DND-41 (cell line): ENCODE measurements around the gene CKLF.

ENCODE experiments used
- ATAC-seq: fragments of 200-7000 bp; cut with Tn5 transposase; 3 replicates; pipeline ENCODE4 v1.9.1; 2021; ENCODE audit warnings: low read depth; ENCODE audit not compliant: insufficient read depth
- DNase-seq: peaks from one replicate; pipeline ENCODE4 v3.0.0-alpha.2; 2020
- H2AFZ ChIP-seq: 2 replicates; pipeline ENCODE4 v1.6.0; 2012; ENCODE audit warnings: low read depth, low read length
- H3K27ac ChIP-seq: 2 replicates; pipeline ENCODE4 v1.5.1; 2012; ENCODE audit warnings: low read length, inconsistent platforms
- H3K27me3 ChIP-seq: fragments of 200-600 bp; sonication (generic); 2 replicates; pipeline ENCODE4 v1.6.0; 2012; ENCODE audit warnings: low read length, mild to moderate bottlenecking, inconsistent platforms; ENCODE audit not compliant: insufficient read depth, poor library complexity
- H3K36me3 ChIP-seq: 2 replicates; pipeline ENCODE4 v1.5.1; 2012; ENCODE audit warnings: low read length, inconsistent platforms; ENCODE audit not compliant: insufficient read depth
- H3K4me1 ChIP-seq: 2 replicates; pipeline ENCODE4 v1.5.1; 2012; ENCODE audit warnings: mild to moderate bottlenecking, low read length; ENCODE audit not compliant: insufficient read depth
- H3K4me2 ChIP-seq: 2 replicates; pipeline ENCODE4 v1.6.0; 2012; ENCODE audit warnings: mild to moderate bottlenecking, moderate library complexity, low read length, inconsistent platforms; ENCODE audit not compliant: insufficient read depth
- H3K4me3 ChIP-seq, 2 experiments: fragments of 200-600 bp in 1 of 2; shearing (Covaris generic) in 1 of 2; 2 replicates each; pipeline ENCODE4 v1.5.1; 2012 to 2016; ENCODE audit warnings: inconsistent platforms in 2 of 2, low read length in 2 of 2, mild to moderate bottlenecking in 2 of 2, low read depth in 1 of 2, moderate library complexity in 1 of 2
- H3K79me2 ChIP-seq: 2 replicates; pipeline ENCODE4 v1.6.0; 2012; ENCODE audit warnings: low read length, inconsistent platforms; ENCODE audit not compliant: insufficient read depth
- H3K9ac ChIP-seq: 2 replicates; pipeline ENCODE4 v1.6.0; 2012; ENCODE audit warnings: low read depth, mild to moderate bottlenecking, inconsistent platforms, low read length, moderate library complexity
- H3K9me3 ChIP-seq: 2 replicates; pipeline ENCODE4 v1.5.1; 2012; ENCODE audit warnings: low read length, moderate library complexity, mild to moderate bottlenecking, inconsistent platforms; ENCODE audit not compliant: insufficient read depth, severe bottlenecking
- H4K20me1 ChIP-seq: 2 replicates; pipeline ENCODE4 v1.6.0; 2012; ENCODE audit warnings: low read length; ENCODE audit not compliant: insufficient read depth
- EZH2 ChIP-seq: IDR thresholded peaks from 3 replicates; pipeline ENCODE4 v1.6.1; 2012; ENCODE audit warnings: borderline replicate concordance, low read depth, mild to moderate bottlenecking, moderate library complexity, low read length, inconsistent platforms; ENCODE audit not compliant: severe bottlenecking
- TF ChIP-seq, protein P1 (sequence below): IDR thresholded peaks from 2 replicates; pipeline ENCODE4 v1.5.1; 2012; ENCODE audit warnings: borderline replicate concordance, low read length, moderate library complexity, mild to moderate bottlenecking; ENCODE audit not compliant: poor library complexity, severe bottlenecking; ENCODE audit errors: extremely low read depth

CKLF gene

DNA sequence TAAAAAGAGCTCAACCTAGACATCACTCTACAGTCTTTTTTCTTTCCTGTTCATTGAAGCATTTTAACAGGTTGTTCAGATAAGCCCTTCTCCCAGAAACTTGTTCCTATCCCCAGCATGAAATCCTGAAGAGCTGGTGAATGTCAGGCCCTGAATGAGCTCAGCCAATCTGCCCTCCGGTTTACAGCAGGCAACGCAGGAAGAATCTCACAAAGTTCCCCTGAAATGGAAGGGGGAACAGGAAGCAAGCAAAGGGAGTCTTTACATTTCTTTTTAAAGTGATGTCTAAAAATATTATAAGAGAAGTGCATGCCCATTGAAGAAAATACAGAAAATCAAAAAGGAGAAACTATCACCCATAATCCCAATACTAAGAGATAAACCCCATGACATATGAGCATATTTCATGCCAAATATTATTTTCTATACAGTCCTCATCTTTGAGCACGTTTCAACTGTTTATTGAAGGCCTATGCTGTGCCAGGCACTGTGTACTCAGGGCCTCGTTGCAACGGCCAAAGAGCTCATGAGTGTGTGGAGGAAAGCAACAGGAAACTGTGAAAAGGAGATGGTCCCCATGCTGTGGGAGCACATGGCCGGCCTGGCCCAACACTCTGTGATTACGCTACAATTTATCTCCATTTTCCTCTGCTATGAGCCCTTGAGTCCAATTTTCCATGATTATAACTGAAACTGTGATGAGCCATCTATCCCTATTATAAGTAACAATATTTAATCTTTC, 8.2 kb upstream of the CKLF start:
- Histone ChIP-seq H3K4me3 (no peak overlapping the region), H2AFZ (no peak overlapping the region), H3K27me3 (no peaks in the 10 kb centered on the region), H3K27ac (peak overlapping the region; percentile 22; the same call in 1 of the 2 replicates), H3K4me2 (no peak overlapping the region), H3K4me1 (peaks cover 38% of the 10 kb centered on the region), H3K9ac (no peak overlapping the region), H3K9me3 (no peaks in the 10 kb centered on the region), H3K36me3 (no peaks in the 10 kb centered on the region; the same call in 1 of the 2 replicates), H4K20me1 (no peaks in the 10 kb centered on the region), H3K79me2 (no peaks in the 10 kb centered on the region)
- ATAC-seq (no peak), DNase-seq (no peak)
- TF ChIP-seq, protein P1, sequence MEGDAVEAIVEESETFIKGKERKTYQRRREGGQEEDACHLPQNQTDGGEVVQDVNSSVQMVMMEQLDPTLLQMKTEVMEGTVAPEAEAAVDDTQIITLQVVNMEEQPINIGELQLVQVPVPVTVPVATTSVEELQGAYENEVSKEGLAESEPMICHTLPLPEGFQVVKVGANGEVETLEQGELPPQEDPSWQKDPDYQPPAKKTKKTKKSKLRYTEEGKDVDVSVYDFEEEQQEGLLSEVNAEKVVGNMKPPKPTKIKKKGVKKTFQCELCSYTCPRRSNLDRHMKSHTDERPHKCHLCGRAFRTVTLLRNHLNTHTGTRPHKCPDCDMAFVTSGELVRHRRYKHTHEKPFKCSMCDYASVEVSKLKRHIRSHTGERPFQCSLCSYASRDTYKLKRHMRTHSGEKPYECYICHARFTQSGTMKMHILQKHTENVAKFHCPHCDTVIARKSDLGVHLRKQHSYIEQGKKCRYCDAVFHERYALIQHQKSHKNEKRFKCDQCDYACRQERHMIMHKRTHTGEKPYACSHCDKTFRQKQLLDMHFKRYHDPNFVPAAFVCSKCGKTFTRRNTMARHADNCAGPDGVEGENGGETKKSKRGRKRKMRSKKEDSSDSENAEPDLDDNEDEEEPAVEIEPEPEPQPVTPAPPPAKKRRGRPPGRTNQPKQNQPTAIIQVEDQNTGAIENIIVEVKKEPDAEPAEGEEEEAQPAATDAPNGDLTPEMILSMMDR = no peak
- no peak for TF ChIP-seq EZH2

DNA sequence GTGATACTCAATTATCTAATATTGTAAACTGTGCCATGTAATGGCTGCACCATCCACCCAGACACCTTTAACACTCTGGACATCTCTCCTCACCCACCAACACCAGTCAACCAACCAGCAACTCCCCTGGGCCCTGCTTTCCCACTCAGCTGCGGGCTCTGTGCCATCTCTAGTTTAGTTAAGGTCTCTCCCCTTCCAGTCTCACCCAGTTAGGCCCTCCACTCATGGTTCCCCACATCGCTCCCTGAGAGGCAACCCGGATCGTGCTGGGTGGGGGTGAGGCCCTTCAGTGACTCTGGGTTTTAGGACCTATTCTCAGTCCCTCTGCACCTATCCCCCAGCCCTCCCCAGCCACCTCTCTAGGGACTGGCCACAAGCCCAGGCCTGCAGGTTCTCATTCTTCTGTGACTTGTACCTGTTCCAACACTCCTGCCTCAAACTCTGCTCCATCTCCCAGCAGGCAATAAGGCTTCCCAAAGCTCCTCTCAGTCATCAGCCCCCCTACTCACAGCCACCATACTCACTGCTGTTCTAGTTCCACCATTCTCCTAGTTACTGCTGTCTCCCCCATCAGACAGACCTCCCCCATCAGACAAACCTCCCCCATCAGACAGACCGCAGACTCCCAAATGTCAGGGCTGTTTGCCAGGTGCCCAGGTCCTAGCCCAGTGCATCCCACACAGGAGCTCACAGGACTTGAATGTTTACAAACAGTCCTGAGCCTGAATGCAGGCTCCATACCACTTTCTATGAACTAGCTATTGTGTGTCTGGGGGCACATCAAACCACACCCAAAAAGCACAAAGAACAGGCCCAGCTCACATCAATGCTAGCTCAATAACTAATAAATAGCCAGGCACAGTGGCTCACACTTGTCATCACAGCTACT, 5.0 kb upstream of the CKLF start:
- no peaks in the 10 kb centered on the region for H4K20me1 ChIP-seq
- H3K4me3 ChIP-seq = no peak overlapping the region
- H3K79me2 ChIP-seq = peaks cover 16% of the 10 kb centered on the region
- no peaks in the 10 kb centered on the region for H3K9me3 ChIP-seq
- H3K27me3 ChIP-seq = no peaks in the 10 kb centered on the region
- no peak overlapping the region for H3K4me2 ChIP-seq
- no peak overlapping the region for H3K9ac ChIP-seq
- no peak for DNase-seq
- TF ChIP-seq, protein P1 = no peak
- no peak for TF ChIP-seq EZH2
- H2AFZ ChIP-seq = no peak overlapping the region
- H3K4me1 ChIP-seq = peaks cover 47% of the 10 kb centered on the region
- H3K36me3 ChIP-seq = no peaks in the 10 kb centered on the region; the same call in 1 of the 2 replicates
- 0 out of 2 replicates have a peak overlapping the region, but pooled peaks have one; percentile 97 for H3K27ac ChIP-seq
- no peak for ATAC-seq

DNA sequence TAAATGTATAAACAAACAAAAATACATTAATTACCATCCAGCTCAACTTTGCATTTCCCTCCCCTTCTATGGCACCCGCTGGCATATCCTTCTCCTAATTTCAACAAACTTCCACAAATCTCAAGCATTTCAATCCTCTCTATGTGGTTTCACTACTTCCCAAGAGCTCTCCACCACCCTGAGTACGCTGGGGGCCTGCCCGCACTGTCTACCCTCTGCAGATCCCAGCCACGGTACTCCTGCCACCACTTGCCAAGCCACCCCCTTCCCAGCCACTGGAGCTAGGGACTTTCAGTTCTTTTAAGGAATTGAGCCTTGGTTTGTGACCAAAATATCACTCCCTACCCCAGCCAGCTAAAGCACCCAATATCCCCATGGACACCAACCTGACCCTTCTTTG, 4.3 kb upstream of the CKLF start:
- H2AFZ ChIP-seq = no peak overlapping the region
- H3K9me3 ChIP-seq = no peaks in the 10 kb centered on the region
- peaks cover 22% of the 10 kb centered on the region for H3K79me2 ChIP-seq
- ATAC-seq (no peak), DNase-seq (no peak)
- no peaks in the 10 kb centered on the region for H4K20me1 ChIP-seq
- H3K4me1 ChIP-seq = peaks cover 53% of the 10 kb centered on the region
- TF ChIP-seq, protein P1 = no peak
- TF ChIP-seq EZH2 = no peak
- H3K4me2 ChIP-seq = peak overlapping the region; percentile 70; the same call in 1 of the 2 replicates
- H3K36me3 ChIP-seq = no peaks in the 10 kb centered on the region; the same call in none of the 2 replicates
- H3K4me3 ChIP-seq = no peak overlapping the region
- no peaks in the 10 kb centered on the region for H3K27me3 ChIP-seq
- 0 out of 2 replicates have a peak overlapping the region, but pooled peaks have one; percentile 71 for H3K9ac ChIP-seq
- H3K27ac ChIP-seq = peak overlapping the region; percentile 97
